ENCODE results near the gene SRSF3.
A peak's percentile ranks its signal among the peaks of the same experiment; 100 is the strongest.
"Not testable (repeated sequence)": the region's sequence is repeated elsewhere in the genome, so short reads cannot be mapped to it uniquely, and the experiment has no call there.

Gene SRSF3

GRCh38 chr6:36609582-36609981 lies 15.4 kb downstream of the SRSF3 start:
- TF ChIP-seq, protein P1, sequence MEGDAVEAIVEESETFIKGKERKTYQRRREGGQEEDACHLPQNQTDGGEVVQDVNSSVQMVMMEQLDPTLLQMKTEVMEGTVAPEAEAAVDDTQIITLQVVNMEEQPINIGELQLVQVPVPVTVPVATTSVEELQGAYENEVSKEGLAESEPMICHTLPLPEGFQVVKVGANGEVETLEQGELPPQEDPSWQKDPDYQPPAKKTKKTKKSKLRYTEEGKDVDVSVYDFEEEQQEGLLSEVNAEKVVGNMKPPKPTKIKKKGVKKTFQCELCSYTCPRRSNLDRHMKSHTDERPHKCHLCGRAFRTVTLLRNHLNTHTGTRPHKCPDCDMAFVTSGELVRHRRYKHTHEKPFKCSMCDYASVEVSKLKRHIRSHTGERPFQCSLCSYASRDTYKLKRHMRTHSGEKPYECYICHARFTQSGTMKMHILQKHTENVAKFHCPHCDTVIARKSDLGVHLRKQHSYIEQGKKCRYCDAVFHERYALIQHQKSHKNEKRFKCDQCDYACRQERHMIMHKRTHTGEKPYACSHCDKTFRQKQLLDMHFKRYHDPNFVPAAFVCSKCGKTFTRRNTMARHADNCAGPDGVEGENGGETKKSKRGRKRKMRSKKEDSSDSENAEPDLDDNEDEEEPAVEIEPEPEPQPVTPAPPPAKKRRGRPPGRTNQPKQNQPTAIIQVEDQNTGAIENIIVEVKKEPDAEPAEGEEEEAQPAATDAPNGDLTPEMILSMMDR (conservative IDR thresholded peaks at IDR 0.05; ENCODE audit: control insufficient read depth, insufficient read depth, low read depth, low read length) = no peak
- no peak overlapping the region for H3K4me3 ChIP-seq (ENCODE audit: control insufficient read depth, low read depth, low read length)
- DNase-seq (ENCODE audit: low read depth) = no peak

DNA sequence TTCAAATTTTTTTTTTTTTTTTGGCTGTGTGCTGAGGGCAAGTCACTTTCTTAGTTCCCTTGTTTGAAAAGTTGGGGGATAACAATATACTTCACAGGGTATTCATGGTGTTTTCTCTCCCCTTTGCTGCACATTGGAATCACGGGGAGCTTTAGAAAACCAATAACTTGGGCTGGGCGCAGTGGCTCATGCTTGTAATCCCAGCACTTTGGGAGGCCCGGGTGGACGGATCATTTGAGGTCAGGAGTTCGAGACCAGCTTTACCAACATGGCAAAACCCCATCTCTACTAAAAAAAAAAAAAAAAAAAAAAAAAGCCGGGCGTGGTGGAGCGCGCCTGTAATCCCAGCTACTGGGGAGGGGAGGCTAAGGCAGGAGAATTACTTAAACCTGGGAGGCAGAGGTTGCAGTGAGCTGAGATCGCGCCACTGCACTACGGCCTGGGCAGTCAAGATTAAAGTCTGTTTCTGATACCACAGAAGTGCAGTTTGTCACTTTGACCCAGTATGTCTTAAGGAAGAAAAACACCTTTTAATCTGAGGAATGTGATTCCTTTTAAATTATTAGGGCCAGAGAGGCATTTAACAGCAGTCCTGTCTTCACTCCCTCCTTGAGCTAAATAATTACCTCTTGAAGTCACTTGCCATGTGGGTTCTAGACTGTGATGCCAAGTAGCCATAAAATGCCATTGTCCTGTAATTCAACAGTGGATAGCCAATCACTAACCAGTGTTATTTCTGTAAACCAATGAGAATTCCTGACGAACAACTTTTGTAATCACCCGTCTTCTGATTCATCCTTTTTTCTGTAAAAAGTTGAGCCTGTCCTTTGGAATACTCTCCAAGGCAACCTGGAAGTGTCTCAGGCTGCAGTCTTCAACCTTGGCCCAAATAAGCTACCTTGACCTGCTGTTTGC lies 16.1 kb downstream of the SRSF3 start:
- DNase-seq (ENCODE audit: low read depth) = peak; percentile 48
- TF ChIP-seq, protein P1 (conservative IDR thresholded peaks at IDR 0.05; ENCODE audit: control insufficient read depth, insufficient read depth, low read depth, low read length) = no peak
- no peak overlapping the region for H3K4me3 ChIP-seq (ENCODE audit: control insufficient read depth, low read depth, low read length)

DNA sequence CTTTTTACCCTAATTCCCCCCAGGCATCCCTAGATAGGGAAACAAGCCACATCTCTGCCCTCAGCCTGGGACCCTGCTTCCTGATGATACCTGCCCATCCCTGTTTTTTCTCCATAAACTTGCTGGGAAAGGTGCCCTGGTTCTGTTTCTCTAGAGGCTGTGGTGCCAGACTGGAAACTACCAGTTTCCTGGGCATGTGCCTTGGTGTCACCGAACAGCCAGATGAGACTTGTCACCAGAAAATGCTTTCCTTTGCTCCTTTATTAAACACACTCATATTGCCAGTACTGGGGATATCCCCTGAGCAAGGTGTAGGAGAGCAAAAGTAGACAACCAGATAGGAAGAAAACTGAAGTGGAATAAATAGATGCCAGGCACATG lies 16.8 kb downstream of the SRSF3 start:
- no peak overlapping the region for H3K4me3 ChIP-seq (ENCODE audit: control insufficient read depth, low read depth, low read length)
- TF ChIP-seq, protein P1 (conservative IDR thresholded peaks at IDR 0.05; ENCODE audit: control insufficient read depth, insufficient read depth, low read depth, low read length) = no peak
- no peak for DNase-seq (ENCODE audit: low read depth)

GRCh38 chr6:36611679-36612078 lies 17.5 kb downstream of the SRSF3 start:
- DNase-seq (ENCODE audit: low read depth); H3K4me3 ChIP-seq (ENCODE audit: control insufficient read depth, low read depth, low read length): not testable (repeated sequence)

DNA sequence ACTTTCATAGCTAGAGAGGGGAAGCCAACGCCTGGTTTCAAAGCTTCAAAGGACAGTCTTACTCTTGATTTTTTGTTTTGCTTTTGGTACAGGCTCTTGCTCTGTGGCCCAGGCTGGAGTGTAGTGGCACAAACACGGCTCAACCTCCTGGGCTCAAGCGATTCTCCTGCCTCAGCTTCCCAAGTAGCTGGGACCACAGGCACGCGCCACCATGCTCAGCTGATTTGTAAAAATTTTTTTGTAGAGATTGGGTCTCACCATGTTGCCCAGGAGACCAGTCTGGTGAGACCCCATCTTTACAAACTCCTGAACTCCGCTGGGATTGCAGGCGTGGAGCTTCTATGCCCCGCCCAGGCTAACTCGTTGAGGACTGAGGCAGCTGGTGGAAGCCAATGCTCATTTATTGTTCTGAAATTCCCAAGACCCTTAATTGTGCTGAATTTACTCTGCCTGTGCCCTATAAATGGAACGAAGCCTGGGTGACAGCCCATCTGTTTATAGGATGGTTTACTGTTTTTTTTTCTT lies 18.0 kb downstream of the SRSF3 start:
- TF ChIP-seq, protein P1 (conservative IDR thresholded peaks at IDR 0.05; ENCODE audit: control insufficient read depth, insufficient read depth, low read depth, low read length) = no peak
- DNase-seq (ENCODE audit: low read depth) = no peak
- H3K4me3 ChIP-seq (ENCODE audit: control insufficient read depth, low read depth, low read length) = no peak overlapping the region

DNA sequence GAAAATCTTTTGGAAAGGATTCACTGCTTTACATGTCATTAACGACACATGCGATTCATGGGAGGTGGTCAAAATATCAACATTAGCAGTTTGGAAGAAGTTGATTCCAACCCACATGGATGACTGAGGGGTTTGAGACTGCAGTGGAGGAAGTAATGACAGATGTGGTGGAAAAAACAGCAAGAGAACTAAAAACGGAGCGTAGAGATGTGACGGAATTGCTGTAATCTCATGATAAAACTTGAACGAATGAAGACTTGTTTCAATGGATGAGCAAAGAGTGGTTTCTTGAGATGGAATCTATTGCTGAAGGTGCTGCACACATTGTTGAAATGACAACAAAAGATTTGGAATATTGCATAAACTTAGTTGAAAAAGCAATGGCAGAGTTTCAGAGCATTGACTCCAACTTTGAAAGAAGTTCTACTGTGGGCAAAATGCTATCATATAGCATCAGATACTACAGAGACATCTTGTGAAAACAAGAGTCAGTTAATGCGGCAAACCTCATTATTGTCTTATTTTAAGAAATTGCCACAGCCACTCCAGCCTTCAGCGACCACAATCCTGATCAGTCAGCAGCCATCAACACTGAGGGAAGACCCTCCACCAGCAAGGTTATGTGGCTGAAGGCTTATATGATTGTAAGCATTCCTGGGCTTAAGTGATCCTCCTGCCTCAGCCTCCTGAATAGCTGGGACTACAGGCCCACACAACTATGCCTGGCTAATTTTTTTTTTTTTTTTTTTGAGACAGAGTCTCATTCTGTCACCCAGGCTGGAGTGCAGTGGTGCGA lies 19.2 kb downstream of the SRSF3 start:
- no peak overlapping the region for H3K4me3 ChIP-seq (ENCODE audit: control insufficient read depth, low read depth, low read length)
- TF ChIP-seq, protein P1 (conservative IDR thresholded peaks at IDR 0.05; ENCODE audit: control insufficient read depth, insufficient read depth, low read depth, low read length) = no peak
- no peak for DNase-seq (ENCODE audit: low read depth)

All from fibroblast of mammary gland (primary cell).